ENCODE results near the gene MIA2. TPM values are rescaled to one million over a fixed set of nuclear protein-coding genes. Genes with fewer than 3 reads are reported as not detected.

The MIA2 gene
- total and polyA plus RNA-seq, 4 donors = 39.2 to 106 (median 56.4) TPM

- no peak overlapping the region for H3K27ac ChIP-seq (ENCODE audit: low read depth in 1 of 2, low read length in 2 of 2)
Measured at GRCh38 chr14:39229601-39230110, 4.1 kb upstream of the MIA2 start.

GRCh38 chr14:39230416-39231035, 3.2 kb upstream of the MIA2 start:
- Histone ChIP-seq H3K27me3 (ENCODE audit: control insufficient read depth in 4 of 4, insufficient read depth in 4 of 4, low read length in 3 of 4) (no peaks in the 10 kb centered on the region), H3K27ac (ENCODE audit: low read depth in 1 of 2, low read length in 2 of 2) (no peak overlapping the region), H3K36me3 (ENCODE audit: control insufficient read depth in 4 of 4, insufficient read depth in 3 of 4, low read depth in 1 of 4, low read length in 3 of 4) (no peaks in the 10 kb centered on the region), H3K4me1 (ENCODE audit: control insufficient read depth in 4 of 4, insufficient read depth in 4 of 4, low read length in 3 of 4) (peaks cover 6 to 12% (median 7%) of the 10 kb centered on the region in 4 donors), H3K9me3 (ENCODE audit: control insufficient read depth in 4 of 4, low read length in 3 of 4) (no peaks in the 10 kb centered on the region), H3K4me3 (ENCODE audit: low read depth in 1 of 3, low read length in 3 of 3) (no peak overlapping the region), H3K9ac (ENCODE audit: low read depth in 1 of 2, low read length in 2 of 2) (no peak overlapping the region)
- 77% methylated on average over 5 of the region's 5 CpGs for WGBS
- DNase-seq (ENCODE audit: low spot score) = no peak
- TF ChIP-seq TAF1 (conservative IDR thresholded peaks at IDR 0.05) (no peak), EGR1 (IDR thresholded peaks at IDR 0.05; ENCODE audit: low read depth in 2 of 2) (no peak), RXRA (IDR thresholded peaks at IDR 0.05) (no peak), ZBTB33 (IDR thresholded peaks at IDR 0.05) (no peak), JUND (IDR thresholded peaks at IDR 0.05) (no peak), CTCF (IDR thresholded peaks at IDR 0.05; ENCODE audit: low read depth, low read length, missing input control) (no peak), RAD21 (IDR thresholded peaks at IDR 0.05) (no peak), YY1 (IDR thresholded peaks at IDR 0.05) (no peak), FOXA2 (IDR thresholded peaks at IDR 0.05) (no peak), HNF4G (IDR thresholded peaks at IDR 0.05) (no peak)

More at GRCh38 chr14:39229601-39230110, 4.1 kb upstream of the MIA2 start:
- Histone ChIP-seq H3K9ac (ENCODE audit: low read depth in 1 of 2, low read length in 2 of 2) (no peak overlapping the region), H3K36me3 (ENCODE audit: control insufficient read depth in 4 of 4, insufficient read depth in 3 of 4, low read depth in 1 of 4, low read length in 3 of 4) (no peaks in the 10 kb centered on the region), H3K27me3 (ENCODE audit: control insufficient read depth in 4 of 4, insufficient read depth in 4 of 4, low read length in 3 of 4) (no peaks in the 10 kb centered on the region), H3K4me1 (ENCODE audit: control insufficient read depth in 4 of 4, insufficient read depth in 4 of 4, low read length in 3 of 4) (peaks cover 6 to 12% (median 7%) of the 10 kb centered on the region in 4 donors), H3K9me3 (ENCODE audit: control insufficient read depth in 4 of 4, low read length in 3 of 4) (no peaks in the 10 kb centered on the region), H3K4me3 (ENCODE audit: low read depth in 1 of 3, low read length in 3 of 3) (no peak overlapping the region)
- no peak for DNase-seq (ENCODE audit: low spot score)
- WGBS = 88% methylated on average over 3 of the region's 3 CpGs
- TF ChIP-seq JUND (IDR thresholded peaks at IDR 0.05) = no peak
- no peak for TF ChIP-seq ZBTB33 (IDR thresholded peaks at IDR 0.05)
- TF ChIP-seq SP1 (IDR thresholded peaks at IDR 0.05) = no peak
- TF ChIP-seq FOXA1 (IDR thresholded peaks at IDR 0.05) = no peak
- no peak for TF ChIP-seq EGR1 (IDR thresholded peaks at IDR 0.05; ENCODE audit: low read depth in 2 of 2)
- no peak for TF ChIP-seq REST (IDR thresholded peaks at IDR 0.05)
- no peak for TF ChIP-seq MAX (IDR thresholded peaks at IDR 0.05)
- TF ChIP-seq TAF1 (conservative IDR thresholded peaks at IDR 0.05) = no peak
- TF ChIP-seq RXRA (IDR thresholded peaks at IDR 0.05) = no peak
- TF ChIP-seq RAD21 (IDR thresholded peaks at IDR 0.05) = no peak
- TF ChIP-seq GABPA (IDR thresholded peaks at IDR 0.05 in 1 of 2, conservative IDR thresholded peaks at IDR 0.05 in 1 of 2) = no peak
- TF ChIP-seq FOXA2 (IDR thresholded peaks at IDR 0.05) = no peak
- no peak for TF ChIP-seq HNF4G (IDR thresholded peaks at IDR 0.05)
- TF ChIP-seq YY1 (IDR thresholded peaks at IDR 0.05) = no peak

All from liver (tissue), 9 donors.